Choroid plexus epithelial cell (primary cell): Measurements from ENCODE around the gene IKZF3.
"Not testable (repeated sequence)": the region's sequence is repeated elsewhere in the genome, so short reads cannot be mapped to it uniquely, and the experiment has no call there.

Source experiments
- DNase-seq: peaks from one replicate; pipeline ENCODE4 v3.0.0-alpha.2; 2010; ENCODE audit warnings: low read depth
- H3K4me3 ChIP-seq: 2 replicates; pipeline ENCODE4 v1.5.1; 2011; ENCODE audit warnings: low read depth, mild to moderate bottlenecking, control low read depth, low read length, moderate library complexity
- CTCF ChIP-seq: conservative IDR thresholded peaks from 2 replicates; pipeline ENCODE4 v1.5.1; 2011; ENCODE audit warnings: low read depth, mild to moderate bottlenecking, control low read depth, inconsistent platforms, low read length, moderate library complexity

Gene IKZF3

GRCh38 chr17:39868554-39868942, 4.4 kb upstream of the IKZF3 start:
- no peak for DNase-seq
- no peak overlapping the region for H3K4me3 ChIP-seq
- TF ChIP-seq CTCF: no peak

- no peak within 1 kb of the TSS for H3K4me3 ChIP-seq
- no peak for TF ChIP-seq CTCF
- no peak for DNase-seq
These were observed 3.9 kb upstream of the IKZF3 start, which contains the start of gene ZPBP2 for GRCh38 chr17:39867880-39868553. TSS of gene ZPBP2 (plus strand) at chr17:39868202. CDS start at chr17:39868355, 153 bp downstream.

- H3K4me3 ChIP-seq: no peak overlapping the region
- DNase-seq: no peak
- no peak for TF ChIP-seq CTCF
These were observed 3.2 kb upstream of the IKZF3 start for GRCh38 chr17:39867084-39867879.

- no peak for TF ChIP-seq CTCF
- H3K4me3 ChIP-seq: no peak overlapping the region
- DNase-seq: no peak
These were observed 2.1 kb upstream of the IKZF3 start for GRCh38 chr17:39866013-39866730.

GRCh38 chr17:39863244-39863917, 731 bp downstream of the IKZF3 start:
- TF ChIP-seq CTCF: no peak
- no peak overlapping the region for H3K4me3 ChIP-seq
- no peak for DNase-seq

- no peak overlapping the region for H3K4me3 ChIP-seq
- TF ChIP-seq CTCF: no peak
These were observed 2.9 kb downstream of the IKZF3 start for GRCh38 chr17:39861235-39861634.

GRCh38 chr17:39855911-39856649, 8.0 kb downstream of the IKZF3 start:
- DNase-seq, H3K4me3 ChIP-seq: not testable (repeated sequence)

More at GRCh38 chr17:39861235-39861634, 2.9 kb downstream of the IKZF3 start:
- no peak for DNase-seq
